Coronary artery (tissue), 2 donors: ENCODE measurements around the gene STEAP3.

ENCODE experiments used
- DNase-seq: peaks from one replicate; pipeline ENCODE4 v3.0.0-alpha.2; 2017; ENCODE audit warnings: low spot score
- H3K27ac ChIP-seq, 2 donors: fragments of 200-600 bp; sonication (generic); one replicate each; pipeline ENCODE4 v1.5.1; 2016 to 2019
- H3K4me3 ChIP-seq: fragments of 200-600 bp; sonication (generic); 2 replicates; pipeline ENCODE4 v1.5.1; 2016; ENCODE audit warnings: mild to moderate bottlenecking, moderate library complexity
- TF ChIP-seq, protein P1 (sequence below): fragments of 200-600 bp; sonication (generic); IDR thresholded peaks from one replicate; pipeline ENCODE4 v1.5.1; 2019; ENCODE audit warnings: antibody characterized with exemption

The STEAP3 gene

DNA sequence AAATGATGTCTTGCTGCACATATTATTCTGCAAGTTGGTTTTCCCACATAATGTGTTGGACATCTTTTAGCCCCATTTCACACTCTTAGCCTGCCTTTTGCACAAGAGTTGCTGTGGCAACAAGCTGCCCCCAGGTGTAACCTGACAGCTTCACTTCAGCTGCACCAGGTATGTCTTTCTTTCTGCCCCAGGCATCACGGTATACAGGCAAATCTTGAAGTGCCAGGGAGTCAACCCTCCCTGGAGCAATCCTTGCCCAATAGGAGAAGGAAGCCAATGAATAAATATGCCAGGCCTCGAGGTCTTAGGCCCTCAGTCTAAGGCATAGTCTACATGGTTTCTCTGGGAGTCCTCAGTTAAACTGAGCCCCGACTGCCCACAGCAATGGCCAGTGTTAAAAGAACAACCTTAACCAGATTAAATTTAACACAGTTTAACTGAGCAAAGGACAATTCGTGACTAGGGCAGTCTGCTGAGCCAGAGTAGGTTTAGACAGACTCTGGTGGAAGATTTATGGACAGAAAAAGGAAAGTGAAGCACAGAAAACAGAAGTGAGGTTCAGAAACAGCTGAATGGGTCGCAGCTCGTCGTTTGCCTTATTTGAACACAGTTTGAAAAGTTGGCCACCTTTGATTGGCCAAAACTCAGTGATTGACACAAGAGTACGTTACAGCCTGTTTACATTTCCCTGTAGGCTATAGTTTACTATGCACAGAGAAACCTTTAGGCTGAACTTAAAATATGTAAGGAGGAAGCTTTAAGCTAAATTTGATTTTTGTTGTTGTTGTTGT is 33.1 kb upstream of the STEAP3 start:
- TF ChIP-seq, protein P1, sequence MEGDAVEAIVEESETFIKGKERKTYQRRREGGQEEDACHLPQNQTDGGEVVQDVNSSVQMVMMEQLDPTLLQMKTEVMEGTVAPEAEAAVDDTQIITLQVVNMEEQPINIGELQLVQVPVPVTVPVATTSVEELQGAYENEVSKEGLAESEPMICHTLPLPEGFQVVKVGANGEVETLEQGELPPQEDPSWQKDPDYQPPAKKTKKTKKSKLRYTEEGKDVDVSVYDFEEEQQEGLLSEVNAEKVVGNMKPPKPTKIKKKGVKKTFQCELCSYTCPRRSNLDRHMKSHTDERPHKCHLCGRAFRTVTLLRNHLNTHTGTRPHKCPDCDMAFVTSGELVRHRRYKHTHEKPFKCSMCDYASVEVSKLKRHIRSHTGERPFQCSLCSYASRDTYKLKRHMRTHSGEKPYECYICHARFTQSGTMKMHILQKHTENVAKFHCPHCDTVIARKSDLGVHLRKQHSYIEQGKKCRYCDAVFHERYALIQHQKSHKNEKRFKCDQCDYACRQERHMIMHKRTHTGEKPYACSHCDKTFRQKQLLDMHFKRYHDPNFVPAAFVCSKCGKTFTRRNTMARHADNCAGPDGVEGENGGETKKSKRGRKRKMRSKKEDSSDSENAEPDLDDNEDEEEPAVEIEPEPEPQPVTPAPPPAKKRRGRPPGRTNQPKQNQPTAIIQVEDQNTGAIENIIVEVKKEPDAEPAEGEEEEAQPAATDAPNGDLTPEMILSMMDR, result no peak
- DNase-seq, result no peak
- Histone ChIP-seq H3K4me3 (no peak overlapping the region), H3K27ac (no peak overlapping the region)

DNA sequence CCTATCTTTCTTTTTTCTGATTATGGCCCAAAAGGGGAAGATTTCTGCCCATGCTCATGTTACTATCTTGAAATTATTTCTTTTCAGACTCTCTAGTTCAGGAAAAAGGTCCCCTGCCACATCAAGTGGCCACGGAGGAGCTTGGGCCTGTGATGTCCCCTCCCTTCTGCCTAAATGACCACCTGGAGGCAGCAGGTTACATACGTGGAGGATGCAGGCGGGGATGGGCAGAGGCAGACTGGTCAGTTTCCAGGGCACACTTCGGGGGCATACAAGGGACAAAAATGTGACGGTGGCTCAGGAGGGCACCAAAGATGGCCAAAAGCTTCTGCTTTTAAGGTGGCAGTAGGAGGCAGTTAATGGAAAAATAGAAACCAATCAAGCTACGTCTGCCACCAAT is 30.7 kb upstream of the STEAP3 start:
- no peak overlapping the region for H3K4me3 ChIP-seq
- H3K27ac ChIP-seq, result no peak overlapping the region
- TF ChIP-seq, protein P1, result no peak
- no peak for DNase-seq

DNA sequence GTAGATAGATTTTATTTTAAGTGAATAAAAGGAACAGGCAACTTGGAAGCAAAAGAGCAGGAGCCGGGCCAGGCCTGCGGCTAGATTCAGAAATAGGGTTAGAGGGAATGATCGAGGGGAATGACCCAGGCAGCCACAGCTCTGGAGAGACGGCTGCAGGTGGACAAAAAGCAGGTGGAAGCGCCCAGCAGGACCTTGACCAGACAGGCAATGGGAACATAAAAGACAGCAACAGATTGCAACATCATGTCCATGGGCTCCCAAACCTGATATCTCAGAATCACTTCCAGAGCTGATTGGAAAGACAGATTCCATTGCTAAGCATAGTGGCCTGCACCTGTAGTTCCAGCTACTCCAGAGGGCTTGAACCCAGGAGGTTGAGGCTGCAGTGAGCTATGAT is 28.6 kb upstream of the STEAP3 start:
- Histone ChIP-seq H3K27ac (no peak overlapping the region), H3K4me3 (no peak overlapping the region)
- TF ChIP-seq, protein P1, result no peak
- no peak for DNase-seq

- Histone ChIP-seq H3K4me3 (no peak overlapping the region), H3K27ac (no peak overlapping the region)
- DNase-seq, result no peak
- TF ChIP-seq, protein P1, result no peak
Measured at GRCh38 chr2:119195887-119196286, 27.7 kb upstream of the STEAP3 start.

GRCh38 chr2:119196301-119197125 is 27.1 kb upstream of the STEAP3 start:
- no peak for DNase-seq
- H3K4me3 ChIP-seq, result no peak overlapping the region
- TF ChIP-seq, protein P1, result no peak
- no peak overlapping the region for H3K27ac ChIP-seq

DNA sequence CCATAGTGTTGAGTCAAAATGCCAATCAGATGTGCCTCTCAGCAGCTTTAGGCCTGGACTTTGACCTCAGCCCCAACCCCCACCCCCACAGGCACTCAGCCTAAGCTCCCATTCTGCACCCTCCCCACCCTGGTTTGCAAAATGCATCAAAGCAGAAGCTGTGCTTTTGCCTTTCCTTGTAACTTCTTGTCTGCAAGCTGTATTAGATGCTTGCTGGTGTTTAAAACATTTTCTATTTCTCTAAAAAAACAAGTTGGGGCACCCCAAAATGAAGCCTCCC is 26.6 kb upstream of the STEAP3 start:
- TF ChIP-seq, protein P1, result no peak
- no peak for DNase-seq
- H3K27ac ChIP-seq, result no peak overlapping the region
- H3K4me3 ChIP-seq, result no peak overlapping the region
